ENCODE results near the gene PARK7. TPM values are rescaled to one million over a fixed set of nuclear protein-coding genes. Genes with fewer than 3 reads are reported as not detected.
A peak's percentile ranks its signal among the peaks of the same experiment; 100 is the strongest.

Gene PARK7
- total RNA-seq, 1 experiment from 2014 or later, result 370 TPM

DNA sequence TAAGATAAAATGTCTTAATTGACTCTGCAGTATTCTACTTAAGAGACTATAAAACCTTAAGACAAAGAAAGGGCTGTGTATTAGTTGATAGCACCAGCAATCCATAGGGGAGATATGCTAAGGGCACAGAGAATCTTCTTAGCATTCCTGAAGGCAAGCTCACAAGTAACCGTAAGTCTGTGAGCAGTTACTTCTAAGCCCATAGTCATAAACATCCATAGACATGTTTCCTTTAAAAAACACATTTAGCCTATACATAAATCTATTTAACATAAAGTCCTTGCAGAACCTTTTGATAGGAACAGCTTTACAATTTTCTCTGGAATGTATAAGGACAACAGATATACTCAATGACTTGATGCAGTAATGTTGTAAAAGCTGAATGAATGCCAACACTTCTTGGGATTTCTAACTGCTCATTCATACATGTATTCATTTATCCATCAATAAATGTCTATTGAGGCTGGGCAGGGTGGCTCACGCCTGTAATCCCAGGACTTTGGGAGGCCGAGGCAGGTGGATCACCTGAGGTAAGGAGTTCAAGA is 70.9 kb downstream of the PARK7 start:
- Histone ChIP-seq H3K4me3 (replicated peaks in 1 of 2; ENCODE audit: low read depth in 1 of 2, low read length in 2 of 2) (no peak overlapping the region), H3K9me3 (ENCODE audit: control insufficient read depth in 1 of 2, insufficient read depth in 1 of 2, low read depth in 1 of 2, low read length in 2 of 2) (no peaks in the 10 kb centered on the region), H4K20me1 (ENCODE audit: insufficient read depth) (no peaks in the 10 kb centered on the region), H3K9ac (ENCODE audit: low read length) (no peak overlapping the region), H3K4me2 (ENCODE audit: low read length) (peak overlapping the region; percentile 0; the same call in 1 of the 2 replicates), H3K27ac (ENCODE audit: low read depth, low read length) (peak overlapping the region; percentile 14), H3K27me3 (ENCODE audit: insufficient read depth, low read length) (no peaks in the 10 kb centered on the region), H3K4me1 (ENCODE audit: control insufficient read depth in 1 of 2, insufficient read depth in 2 of 2, low read length in 2 of 2) (peaks cover 59 to 83% of the 10 kb centered on the region in 2 experiments), H3K79me2 (ENCODE audit: insufficient read depth, low read length) (peaks cover 7% of the 10 kb centered on the region), H3K36me3 (ENCODE audit: control insufficient read depth in 1 of 2, insufficient read depth in 2 of 2, low read length in 2 of 2) (no peaks in the 10 kb centered on the region), H3K9me2 (ENCODE audit: insufficient read depth) (no peaks in the 10 kb centered on the region), H2AFZ (ENCODE audit: low read depth, low read length, poor library complexity, severe bottlenecking) (no peak overlapping the region)
- ChIA-PET CTCF (interaction anchor here (3.9 kb wide), 1 partner anchor 282 kb away, joined by 22 read pairs; no protein-coding TSS in a partner anchor), POLR2A (interaction anchor here (0.7 to 3.7 kb wide), 10 partner anchors 8 to 163 kb away, joined by 3 to 21 read pairs (median 3); no protein-coding TSS in a partner anchor), RAD21 (ENCODE audit: low non-redundant PET in 1 of 2, low total read pairs in 2 of 2, uncharacterized antibody in 2 of 2, unreplicated experiment in 2 of 2) (no interaction called here)
- DNase-seq (ENCODE audit: low read depth, low spot score), result no peak
- BruUV-seq (replicated peaks), result no TSS peak
- TF ChIP-seq EGR1 (IDR thresholded peaks at IDR 0.05; ENCODE audit: low read depth), result no peak
- TF ChIP-seq CBX3 (IDR thresholded peaks at IDR 0.05; ENCODE audit: low read depth), result no peak
- no peak for TF ChIP-seq EZH2phosphoT487 (IDR thresholded peaks at IDR 0.05; ENCODE audit: borderline replicate concordance)
- TF ChIP-seq ZNF274 (IDR thresholded peaks at IDR 0.05; ENCODE audit: low read depth, low read length), result no peak
- TF ChIP-seq TCF7L2 (IDR thresholded peaks at IDR 0.05; ENCODE audit: borderline replicate concordance, extremely low read depth, insufficient read depth, insufficient read length), result no peak
- TF ChIP-seq, protein P1, sequence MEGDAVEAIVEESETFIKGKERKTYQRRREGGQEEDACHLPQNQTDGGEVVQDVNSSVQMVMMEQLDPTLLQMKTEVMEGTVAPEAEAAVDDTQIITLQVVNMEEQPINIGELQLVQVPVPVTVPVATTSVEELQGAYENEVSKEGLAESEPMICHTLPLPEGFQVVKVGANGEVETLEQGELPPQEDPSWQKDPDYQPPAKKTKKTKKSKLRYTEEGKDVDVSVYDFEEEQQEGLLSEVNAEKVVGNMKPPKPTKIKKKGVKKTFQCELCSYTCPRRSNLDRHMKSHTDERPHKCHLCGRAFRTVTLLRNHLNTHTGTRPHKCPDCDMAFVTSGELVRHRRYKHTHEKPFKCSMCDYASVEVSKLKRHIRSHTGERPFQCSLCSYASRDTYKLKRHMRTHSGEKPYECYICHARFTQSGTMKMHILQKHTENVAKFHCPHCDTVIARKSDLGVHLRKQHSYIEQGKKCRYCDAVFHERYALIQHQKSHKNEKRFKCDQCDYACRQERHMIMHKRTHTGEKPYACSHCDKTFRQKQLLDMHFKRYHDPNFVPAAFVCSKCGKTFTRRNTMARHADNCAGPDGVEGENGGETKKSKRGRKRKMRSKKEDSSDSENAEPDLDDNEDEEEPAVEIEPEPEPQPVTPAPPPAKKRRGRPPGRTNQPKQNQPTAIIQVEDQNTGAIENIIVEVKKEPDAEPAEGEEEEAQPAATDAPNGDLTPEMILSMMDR (IDR thresholded peaks at IDR 0.05 in 2 of 3, conservative IDR thresholded peaks at IDR 0.05 in 1 of 3; ENCODE audit: borderline replicate concordance in 1 of 3, insufficient read depth in 1 of 3, low read depth in 2 of 3, low read length in 2 of 3), result no peak
- TF ChIP-seq ELF1 (IDR thresholded peaks at IDR 0.05; ENCODE audit: borderline replicate concordance, low read depth), result no peak
- TF ChIP-seq SP1 (IDR thresholded peaks at IDR 0.05; ENCODE audit: low read depth), result no peak
- TF ChIP-seq EZH2 (IDR thresholded peaks at IDR 0.05), result no peak
- TF ChIP-seq JUND (IDR thresholded peaks at IDR 0.05), result no peak
- no peak for TF ChIP-seq FOSL1 (IDR thresholded peaks at IDR 0.05; ENCODE audit: low read depth)
- no peak for TF ChIP-seq YY1 (IDR thresholded peaks at IDR 0.05; ENCODE audit: extremely low read depth, insufficient replicate concordance, low read depth, low read length)
- TF ChIP-seq SRF (IDR thresholded peaks at IDR 0.05; ENCODE audit: low read depth), result no peak
- TF ChIP-seq, protein P2, sequence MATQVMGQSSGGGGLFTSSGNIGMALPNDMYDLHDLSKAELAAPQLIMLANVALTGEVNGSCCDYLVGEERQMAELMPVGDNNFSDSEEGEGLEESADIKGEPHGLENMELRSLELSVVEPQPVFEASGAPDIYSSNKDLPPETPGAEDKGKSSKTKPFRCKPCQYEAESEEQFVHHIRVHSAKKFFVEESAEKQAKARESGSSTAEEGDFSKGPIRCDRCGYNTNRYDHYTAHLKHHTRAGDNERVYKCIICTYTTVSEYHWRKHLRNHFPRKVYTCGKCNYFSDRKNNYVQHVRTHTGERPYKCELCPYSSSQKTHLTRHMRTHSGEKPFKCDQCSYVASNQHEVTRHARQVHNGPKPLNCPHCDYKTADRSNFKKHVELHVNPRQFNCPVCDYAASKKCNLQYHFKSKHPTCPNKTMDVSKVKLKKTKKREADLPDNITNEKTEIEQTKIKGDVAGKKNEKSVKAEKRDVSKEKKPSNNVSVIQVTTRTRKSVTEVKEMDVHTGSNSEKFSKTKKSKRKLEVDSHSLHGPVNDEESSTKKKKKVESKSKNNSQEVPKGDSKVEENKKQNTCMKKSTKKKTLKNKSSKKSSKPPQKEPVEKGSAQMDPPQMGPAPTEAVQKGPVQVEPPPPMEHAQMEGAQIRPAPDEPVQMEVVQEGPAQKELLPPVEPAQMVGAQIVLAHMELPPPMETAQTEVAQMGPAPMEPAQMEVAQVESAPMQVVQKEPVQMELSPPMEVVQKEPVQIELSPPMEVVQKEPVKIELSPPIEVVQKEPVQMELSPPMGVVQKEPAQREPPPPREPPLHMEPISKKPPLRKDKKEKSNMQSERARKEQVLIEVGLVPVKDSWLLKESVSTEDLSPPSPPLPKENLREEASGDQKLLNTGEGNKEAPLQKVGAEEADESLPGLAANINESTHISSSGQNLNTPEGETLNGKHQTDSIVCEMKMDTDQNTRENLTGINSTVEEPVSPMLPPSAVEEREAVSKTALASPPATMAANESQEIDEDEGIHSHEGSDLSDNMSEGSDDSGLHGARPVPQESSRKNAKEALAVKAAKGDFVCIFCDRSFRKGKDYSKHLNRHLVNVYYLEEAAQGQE (IDR thresholded peaks at IDR 0.05; ENCODE audit: low read depth), result no peak
- TF ChIP-seq, protein P3, sequence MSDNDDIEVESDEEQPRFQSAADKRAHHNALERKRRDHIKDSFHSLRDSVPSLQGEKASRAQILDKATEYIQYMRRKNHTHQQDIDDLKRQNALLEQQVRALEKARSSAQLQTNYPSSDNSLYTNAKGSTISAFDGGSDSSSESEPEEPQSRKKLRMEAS (IDR thresholded peaks at IDR 0.05), result no peak
- TF ChIP-seq ZFX (IDR thresholded peaks at IDR 0.05), result no peak
- TF ChIP-seq CEBPB (IDR thresholded peaks at IDR 0.05; ENCODE audit: low read depth), result no peak
- no peak for ATAC-seq
- intact Hi-C loops (cut with micrococcal nuclease), result no loop called here
